Bone marrow (tissue), 2 donors: ENCODE results near the gene KIF11.
A peak's percentile ranks its signal among the peaks of the same experiment; 100 is the strongest.
"Not testable (repeated sequence)": the region's sequence is repeated elsewhere in the genome, so short reads cannot be mapped to it uniquely, and the experiment has no call there.

Experiments
- DNase-seq, 2 donors: peaks; one replicate each; lab custom pipeline; 2025; lab: John Stamatoyannopoulos, UW

Gene KIF11

DNA sequence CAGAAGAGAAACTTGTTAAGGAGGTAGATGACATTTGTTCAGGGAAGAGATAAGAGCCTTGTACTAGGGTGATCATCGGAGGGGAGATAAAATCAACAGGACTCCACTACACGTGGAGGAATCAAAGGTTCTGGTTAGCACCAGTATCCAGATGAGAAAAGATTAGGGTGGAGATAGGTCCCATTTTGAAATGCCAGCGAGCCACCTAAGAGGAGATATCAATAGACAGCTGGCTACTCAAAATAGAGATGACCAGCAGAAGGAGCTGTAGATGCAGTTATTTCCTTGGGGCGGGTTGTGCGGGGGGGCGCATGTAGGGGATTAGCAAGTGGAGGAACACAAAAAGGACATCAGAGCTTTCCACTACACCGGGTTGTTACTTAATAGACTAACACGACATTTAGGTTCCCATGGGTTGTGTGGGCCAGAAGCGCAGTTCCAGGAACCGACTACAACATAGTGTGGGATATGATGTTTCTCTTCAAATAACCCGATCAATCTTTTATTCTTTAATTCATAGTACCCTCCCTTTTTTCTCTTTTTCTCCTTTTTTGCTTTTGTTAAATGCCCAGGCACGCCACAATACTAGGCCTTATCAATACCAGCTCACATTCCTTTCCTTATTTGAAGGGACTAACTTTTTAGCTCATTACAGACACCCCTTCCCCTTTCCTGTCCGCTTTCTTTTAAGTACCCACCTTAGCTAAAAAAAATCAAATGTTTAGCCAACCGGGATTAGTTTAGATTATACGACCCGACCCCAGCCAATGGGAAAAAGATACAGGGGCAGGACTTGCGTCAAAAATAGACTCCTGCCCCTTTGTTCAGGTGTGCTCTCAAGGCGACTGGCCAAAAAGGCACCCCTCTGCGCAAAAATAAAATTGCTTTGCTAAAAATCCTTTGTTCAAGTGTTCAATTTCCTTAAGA, 2.0 kb upstream of the KIF11 start:
- peak; percentile 6 to 7 for DNase-seq

GRCh38 chr10:92591550-92592022, 1.3 kb upstream of the KIF11 start:
- DNase-seq, result peak; percentile 62 to 83

DNA sequence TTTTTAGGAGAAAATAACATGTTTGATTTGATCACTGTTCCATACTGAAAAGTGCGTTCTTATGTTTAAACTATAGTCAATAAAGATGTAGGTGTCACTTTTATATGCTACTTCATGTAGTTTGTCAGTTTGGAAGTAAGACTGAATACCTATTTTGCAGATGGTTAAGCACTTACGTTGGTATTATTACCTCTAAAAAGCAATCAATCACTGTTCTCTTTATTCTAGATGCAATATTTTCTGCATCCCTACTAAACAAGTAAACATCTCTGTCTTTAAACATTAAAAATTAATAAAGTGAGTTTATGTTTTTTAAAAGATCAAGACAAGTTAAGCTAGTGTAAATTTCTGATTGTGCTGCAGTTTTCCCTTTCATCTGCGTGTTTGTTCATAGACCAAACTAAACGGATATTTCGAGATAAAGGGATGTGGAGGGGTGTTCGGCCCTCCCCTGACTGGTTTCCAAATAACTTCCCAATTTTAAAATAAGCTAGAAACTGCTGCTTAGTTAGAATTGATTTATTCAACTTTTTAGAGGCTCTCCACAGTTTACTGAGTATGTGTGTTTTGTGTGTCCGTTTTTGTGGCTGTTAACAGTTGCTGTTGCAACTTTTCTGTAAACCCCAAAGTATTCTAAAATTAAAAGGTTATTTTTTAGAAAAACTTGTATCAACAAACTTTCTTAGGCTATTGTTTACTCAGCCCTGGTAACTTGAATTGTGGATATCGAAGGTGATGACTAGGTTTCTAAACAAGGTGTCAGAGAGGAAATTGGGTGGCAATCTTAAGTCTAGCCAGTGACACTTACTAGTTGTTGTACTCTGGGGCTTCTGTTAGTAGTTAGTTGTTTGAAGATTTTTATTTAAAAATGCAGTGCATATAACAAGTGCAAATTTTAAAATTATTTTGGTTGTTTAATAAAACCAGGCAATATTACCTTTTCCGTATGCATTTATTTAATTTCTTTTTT, 974 bp downstream of the KIF11 start:
- peak in 1 of 2 donors; percentile 1 for DNase-seq

GRCh38 chr10:92595505-92595904, 2.6 kb downstream of the KIF11 start:
- no peak for DNase-seq

DNA sequence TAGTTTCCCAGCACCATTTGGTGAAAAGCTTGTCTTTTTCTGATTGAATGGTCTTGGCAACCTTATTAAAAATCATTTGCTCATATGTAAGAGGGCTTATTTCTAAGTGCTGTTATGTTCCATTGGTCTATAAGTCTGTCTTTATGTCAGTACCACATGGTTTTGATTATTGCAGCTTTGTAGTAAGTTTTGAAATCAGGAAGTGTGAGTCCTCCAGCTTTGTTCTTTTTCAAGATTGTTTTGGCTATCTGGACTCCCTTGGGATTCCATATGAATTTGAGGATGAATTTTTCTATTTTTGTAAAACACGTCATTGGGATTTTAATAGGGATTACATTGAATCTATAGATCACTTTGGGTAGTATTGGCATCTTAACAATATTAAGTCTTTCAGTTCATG, 5.4 kb downstream of the KIF11 start:
- DNase-seq, result no peak

GRCh38 chr10:92604841-92605240, 11.9 kb downstream of the KIF11 start:
- no peak for DNase-seq

GRCh38 chr10:92615515-92615914, 22.6 kb downstream of the KIF11 start:
- DNase-seq, result no peak

GRCh38 chr10:92619368-92619767, 26.4 kb downstream of the KIF11 start:
- DNase-seq, result no peak

GRCh38 chr10:92627845-92628480, 35.0 kb downstream of the KIF11 start:
- no peak for DNase-seq

DNA sequence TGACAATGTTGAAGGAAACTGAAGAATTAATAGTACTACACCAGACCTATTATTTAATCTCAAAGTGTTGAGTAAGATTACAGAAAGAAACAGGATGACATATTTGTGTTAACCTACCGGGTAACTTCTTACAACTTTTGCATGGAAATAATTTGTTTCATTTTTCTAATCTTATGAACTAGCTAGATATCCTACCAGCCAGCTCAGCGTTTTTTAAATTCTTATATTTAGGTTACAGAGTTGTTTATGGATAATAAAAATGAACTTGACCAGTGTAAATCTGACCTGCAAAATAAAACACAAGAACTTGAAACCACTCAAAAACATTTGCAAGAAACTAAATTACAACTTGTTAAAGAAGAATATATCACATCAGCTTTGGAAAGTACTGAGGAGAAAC, 37.0 kb downstream of the KIF11 start:
- DNase-seq, result no peak

GRCh38 chr10:92638037-92638436, 45.1 kb downstream of the KIF11 start:
- DNase-seq, result no peak

GRCh38 chr10:92640107-92640506, 47.2 kb downstream of the KIF11 start:
- DNase-seq, result no peak

GRCh38 chr10:92641492-92641891, 48.6 kb downstream of the KIF11 start:
- DNase-seq, result no peak

GRCh38 chr10:92644921-92645320, 52.0 kb downstream of the KIF11 start:
- no peak for DNase-seq

DNA sequence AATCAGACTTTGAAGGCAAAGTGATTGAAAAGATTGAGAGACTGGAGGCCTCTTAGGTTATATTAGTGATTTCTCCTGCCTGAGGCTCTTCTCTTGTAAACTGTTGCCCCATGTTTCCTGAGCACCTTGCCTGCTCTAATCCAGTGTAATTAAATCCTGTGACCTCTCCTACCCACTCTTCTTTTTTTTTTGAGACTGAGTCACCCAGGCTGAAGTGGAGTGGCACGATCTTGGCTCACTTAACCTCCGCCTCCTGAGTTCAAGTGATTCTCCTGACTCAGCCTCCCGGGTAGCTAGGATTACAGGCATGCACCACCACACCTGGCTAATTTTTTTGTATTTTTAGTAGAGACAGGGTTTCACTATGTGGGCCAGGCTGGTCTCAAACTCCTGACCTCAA, 57.9 kb downstream of the KIF11 start:
- DNase-seq, result not testable (repeated sequence)

- no peak for DNase-seq
Observed at GRCh38 chr10:92655426-92655825, 62.5 kb downstream of the KIF11 start.

GRCh38 chr10:92656266-92656961, 63.5 kb downstream of the KIF11 start:
- DNase-seq, result no peak

DNA sequence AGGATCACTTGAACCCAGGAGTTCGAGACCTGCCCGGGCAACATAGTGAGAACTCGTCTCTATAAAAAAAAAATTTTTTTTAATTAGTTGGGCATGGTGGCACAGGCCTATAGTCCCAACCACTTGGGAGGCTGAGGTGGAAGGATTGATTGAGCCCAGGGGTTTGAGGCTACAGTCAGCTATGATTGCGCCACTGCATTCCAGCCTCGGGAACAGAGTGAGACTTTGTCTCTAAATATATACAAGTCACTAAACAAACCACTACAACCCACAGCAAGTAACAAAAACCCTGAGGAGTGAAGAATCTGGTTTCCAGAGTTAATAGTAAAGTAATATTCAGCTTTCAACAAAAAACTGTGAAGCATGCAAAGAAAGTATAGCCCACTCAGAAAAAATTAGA, 64.1 kb downstream of the KIF11 start:
- DNase-seq, result no peak

- no peak for DNase-seq
Observed at GRCh38 chr10:92662848-92663247, 69.9 kb downstream of the KIF11 start.

- no peak for DNase-seq
Observed at GRCh38 chr10:92664322-92664721, 71.4 kb downstream of the KIF11 start.

- no peak for DNase-seq
Observed at GRCh38 chr10:92667078-92667477, 74.1 kb downstream of the KIF11 start.
